Skin epidermis (tissue), 12 donors: ENCODE results near the gene UBE2Q2.

ENCODE experiments used
- H3K27ac ChIP-seq, 21 experiments: fragments of 200-600 bp; sonication (generic) in 11 of 21; one replicate each; pipeline ENCODE4 v1.5.0; 2020; ENCODE audit warnings: mild to moderate bottlenecking in 3 of 21, inconsistent platforms in 2 of 21, moderate library complexity in 2 of 21
- H3K4me3 ChIP-seq, 7 experiments: fragments of 200-600 bp; sonication (generic) in 2 of 7; one replicate each; pipeline ENCODE4 v1.5.0; 2020; ENCODE audit warnings: inconsistent platforms in 2 of 7, mild to moderate bottlenecking in 2 of 7, moderate library complexity in 1 of 7

Gene UBE2Q2

GRCh38 chr15:75918135-75918534 is 74.9 kb downstream of the UBE2Q2 start:
- Histone ChIP-seq H3K4me3 (no peak overlapping the region), H3K27ac (no peak overlapping the region)

GRCh38 chr15:75920079-75920478 is 76.8 kb downstream of the UBE2Q2 start:
- Histone ChIP-seq H3K27ac (no peak overlapping the region), H3K4me3 (no peak overlapping the region)

- no peak overlapping the region for H3K27ac ChIP-seq
- no peak overlapping the region for H3K4me3 ChIP-seq
Observed at GRCh38 chr15:75921732-75922703, 78.8 kb downstream of the UBE2Q2 start.

GRCh38 chr15:75923756-75924155 is 80.5 kb downstream of the UBE2Q2 start:
- H3K4me3 ChIP-seq, result no peak overlapping the region
- no peak overlapping the region for H3K27ac ChIP-seq

- H3K4me3 ChIP-seq, result no peak overlapping the region
- no peak overlapping the region for H3K27ac ChIP-seq
Observed at GRCh38 chr15:75924576-75924975, 81.3 kb downstream of the UBE2Q2 start.

GRCh38 chr15:75925440-75925839 is 82.2 kb downstream of the UBE2Q2 start:
- H3K4me3 ChIP-seq, result no peak overlapping the region
- no peak overlapping the region for H3K27ac ChIP-seq

GRCh38 chr15:75926931-75927330 is 83.7 kb downstream of the UBE2Q2 start:
- H3K4me3 ChIP-seq, result no peak overlapping the region
- H3K27ac ChIP-seq, result no peak overlapping the region

GRCh38 chr15:75927601-75928000 is 84.4 kb downstream of the UBE2Q2 start:
- Histone ChIP-seq H3K27ac (no peak overlapping the region), H3K4me3 (no peak overlapping the region)

- H3K27ac ChIP-seq, result no peak overlapping the region
- H3K4me3 ChIP-seq, result no peak overlapping the region
Observed at GRCh38 chr15:75928680-75929608, 85.7 kb downstream of the UBE2Q2 start.

- Histone ChIP-seq H3K4me3 (no peak overlapping the region), H3K27ac (no peak overlapping the region)
Observed at GRCh38 chr15:75929799-75930565, 86.7 kb downstream of the UBE2Q2 start.

- Histone ChIP-seq H3K4me3 (no peak overlapping the region), H3K27ac (no peak overlapping the region)
Observed at GRCh38 chr15:75930866-75931265, 87.6 kb downstream of the UBE2Q2 start.

GRCh38 chr15:75942464-75942863 is 99.2 kb downstream of the UBE2Q2 start:
- no peak overlapping the region for H3K27ac ChIP-seq

GRCh38 chr15:75943246-75943645 is 100.0 kb downstream of the UBE2Q2 start:
- Histone ChIP-seq H3K4me3 (no peak overlapping the region), H3K27ac (no peak overlapping the region)

More at GRCh38 chr15:75942464-75942863, 99.2 kb downstream of the UBE2Q2 start:
- no peak overlapping the region for H3K4me3 ChIP-seq

- H3K27ac ChIP-seq, result no peak overlapping the region
- H3K4me3 ChIP-seq, result no peak overlapping the region
Observed at GRCh38 chr15:75943713-75944215, 100.5 kb downstream of the UBE2Q2 start.

- no peak overlapping the region for H3K4me3 ChIP-seq
- H3K27ac ChIP-seq, result no peak overlapping the region
Observed at GRCh38 chr15:75945953-75946352, 102.7 kb downstream of the UBE2Q2 start.

GRCh38 chr15:75947092-75947491 is 103.8 kb downstream of the UBE2Q2 start:
- H3K27ac ChIP-seq, result no peak overlapping the region
- H3K4me3 ChIP-seq, result no peak overlapping the region

GRCh38 chr15:75948761-75949296 is 105.6 kb downstream of the UBE2Q2 start:
- Histone ChIP-seq H3K4me3 (no peak overlapping the region), H3K27ac (no peak overlapping the region)
